Left lung (tissue), 10 donors: ENCODE measurements around the gene SFXN5. TPM values are rescaled to one million over a fixed set of nuclear protein-coding genes. Genes with fewer than 3 reads are reported as not detected.
A peak's percentile ranks its signal among the peaks of the same experiment; 100 is the strongest.

Experiments used
- ATAC-seq: fragments of 200-7000 bp; cut with Tn5 transposase; one replicate; pipeline ENCODE4 v1.9.1; 2020; ENCODE audit warnings: moderate library complexity
- DNase-seq, 4 donors: peaks; one replicate each; pipeline ENCODE4 v3.0.0-alpha.2; 2013 to 2020
- H3K27ac ChIP-seq, 2 donors: fragments of 200-600 bp; sonication (generic) in 1 of 2; one replicate each; pipeline versions ENCODE4 v1.5.0 to v1.8.0; 2020 to 2021
- H3K27me3 ChIP-seq, 2 donors: fragments of 200-600 bp; sonication (generic) in 1 of 2; one replicate each; pipeline versions ENCODE4 v1.5.0 to v1.8.0; 2020 to 2021
- H3K36me3 ChIP-seq, 2 donors: fragments of 200-600 bp; sonication (generic) in 1 of 2; one replicate each; pipeline versions ENCODE4 v1.5.0 to v1.8.0; 2020 to 2021
- H3K4me1 ChIP-seq, 2 donors: fragments of 200-600 bp; one replicate each; pipeline ENCODE4 v1.8.0; 2021
- H3K4me3 ChIP-seq, 2 donors: fragments of 200-600 bp; sonication (generic) in 1 of 2; one replicate each; pipeline versions ENCODE4 v1.5.0 to v1.8.0; 2020 to 2021; ENCODE audit warnings: mild to moderate bottlenecking in 1 of 2
- H3K9me3 ChIP-seq, 2 donors: fragments of 200-600 bp; sonication (generic) in 1 of 2; one replicate each; pipeline versions ENCODE4 v1.5.0 to v1.8.0; 2020 to 2021
- CTCF ChIP-seq, 2 donors: fragments of 200-600 bp; sonication (generic) in 1 of 2; IDR thresholded peaks; one replicate each; pipeline versions ENCODE4 v1.5.0 to v1.8.0; 2021; ENCODE audit warnings: antibody characterized with exemption in 2 of 2
- intact Hi-C, 2 donors: fragments of 100-400 bp; cut with DNase I; formaldehyde crosslinking; loops; one replicate each; pipeline versions ENCODE4 v1.11.2 to v1.14.2; 2022
- polyA plus RNA-seq, 6 donors: library from polyadenylated mRNA; unstranded; fragments of 120-200 nt; gene quantifications; one replicate each; pipeline ENCODE4 v1.2.1, GENCODE V29; 2013; ENCODE audit not compliant: insufficient read length in 6 of 6
- total RNA-seq, 2 donors: library from RNA; stranded (reverse); fragmentation: NEBNext Ultra II Directional; extraction: Animal tissue kit (Norgen Biotek cat#: 25700); gene quantifications; one replicate each; pipeline ENCODE4 v1.2.1, GENCODE V29; 2021
- donor health status: DM: no; HTN: yes; CAD: no.
- donor health status: DM: no; HTN: no; CAD: no.

SFXN5 gene
- total and polyA plus RNA-seq, 8 donors = 14.5 to 21.1 (median 15.8) TPM

- Histone ChIP-seq H3K4me1 (no peaks in the 10 kb centered on the region), H3K27me3 (no peaks in the 10 kb centered on the region), H3K9me3 (no peaks in the 10 kb centered on the region), H3K27ac (no peak overlapping the region), H3K4me3 (no peak overlapping the region), H3K36me3 (peaks cover 0 to 40% of the 10 kb centered on the region in 2 donors)
- no peak for ATAC-seq
- DNase-seq = no peak
- no peak for TF ChIP-seq CTCF (IDR thresholded peaks at IDR 0.05)
- intact Hi-C loops = loop anchor here in 1 of 2 donors (5.0 kb wide), 1 partner anchor 167 kb away; no protein-coding TSS in a partner anchor
Measured at GRCh38 chr2:72994991-72995380, 76.5 kb downstream of the SFXN5 start.

GRCh38 chr2:72994282-72994990 is 77.1 kb downstream of the SFXN5 start:
- Histone ChIP-seq H3K9me3 (no peaks in the 10 kb centered on the region), H3K27ac (no peak overlapping the region), H3K36me3 (peaks cover 0 to 41% of the 10 kb centered on the region in 2 donors), H3K4me1 (no peaks in the 10 kb centered on the region), H3K4me3 (no peak overlapping the region), H3K27me3 (no peaks in the 10 kb centered on the region)
- TF ChIP-seq CTCF (IDR thresholded peaks at IDR 0.05) = no peak
- ATAC-seq (no peak), DNase-seq (no peak)
- intact Hi-C loops = loop anchor here in 1 of 2 donors (5.0 kb wide), 1 partner anchor 168 kb away; no protein-coding TSS in a partner anchor

- Histone ChIP-seq H3K4me3 (no peak overlapping the region), H3K4me1 (no peaks in the 10 kb centered on the region), H3K9me3 (no peaks in the 10 kb centered on the region), H3K27ac (no peak overlapping the region), H3K36me3 (peaks cover 0 to 40% of the 10 kb centered on the region in 2 donors), H3K27me3 (no peaks in the 10 kb centered on the region)
- no peak for ATAC-seq
- intact Hi-C loops = loop anchor here in 1 of 2 donors (5.0 kb wide), 1 partner anchor 168 kb away; no protein-coding TSS in a partner anchor
- no peak for DNase-seq
- TF ChIP-seq CTCF (IDR thresholded peaks at IDR 0.05) = no peak
Measured at GRCh38 chr2:72993933-72994280, 77.6 kb downstream of the SFXN5 start.

GRCh38 chr2:72993147-72993932 is 78.2 kb downstream of the SFXN5 start:
- peak in 2 of 4 donors; percentile 12 to 32 for DNase-seq
- no peaks in the 10 kb centered on the region for H3K4me1 ChIP-seq
- peak; percentile 79 to 84 for TF ChIP-seq CTCF (IDR thresholded peaks at IDR 0.05)
- no peaks in the 10 kb centered on the region for H3K9me3 ChIP-seq
- ATAC-seq = peak; percentile 58
- H3K4me3 ChIP-seq = no peak overlapping the region
- intact Hi-C loops = loop anchor here in 1 of 2 donors (5.0 kb wide), 1 partner anchor 169 kb away; no protein-coding TSS in a partner anchor
- no peaks in the 10 kb centered on the region for H3K27me3 ChIP-seq
- H3K36me3 ChIP-seq = peaks cover 0 to 40% of the 10 kb centered on the region in 2 donors
- no peak overlapping the region for H3K27ac ChIP-seq

GRCh38 chr2:72992734-72993102 is 78.8 kb downstream of the SFXN5 start:
- H3K36me3 ChIP-seq = peaks cover 0 to 39% of the 10 kb centered on the region in 2 donors
- H3K27me3 ChIP-seq = no peaks in the 10 kb centered on the region
- intact Hi-C loops = loop anchor here in 1 of 2 donors (5.0 kb wide), 1 partner anchor 170 kb away; no protein-coding TSS in a partner anchor
- TF ChIP-seq CTCF (IDR thresholded peaks at IDR 0.05) = no peak
- H3K4me3 ChIP-seq = no peak overlapping the region
- DNase-seq = no peak
- no peak for ATAC-seq
- no peak overlapping the region for H3K27ac ChIP-seq
- H3K9me3 ChIP-seq = no peaks in the 10 kb centered on the region
- H3K4me1 ChIP-seq = no peaks in the 10 kb centered on the region
